Activated effector memory CD4-positive, alpha-beta T cell treated with Interleukin-2 at 50 U/mL for 16 hours (primary cell): Measurements from ENCODE around the gene FCN2.

Source experiments
- DNase-seq: peaks from one replicate; pipeline ENCODE4 v3.0.0-alpha.2; 2020

Gene FCN2

DNA sequence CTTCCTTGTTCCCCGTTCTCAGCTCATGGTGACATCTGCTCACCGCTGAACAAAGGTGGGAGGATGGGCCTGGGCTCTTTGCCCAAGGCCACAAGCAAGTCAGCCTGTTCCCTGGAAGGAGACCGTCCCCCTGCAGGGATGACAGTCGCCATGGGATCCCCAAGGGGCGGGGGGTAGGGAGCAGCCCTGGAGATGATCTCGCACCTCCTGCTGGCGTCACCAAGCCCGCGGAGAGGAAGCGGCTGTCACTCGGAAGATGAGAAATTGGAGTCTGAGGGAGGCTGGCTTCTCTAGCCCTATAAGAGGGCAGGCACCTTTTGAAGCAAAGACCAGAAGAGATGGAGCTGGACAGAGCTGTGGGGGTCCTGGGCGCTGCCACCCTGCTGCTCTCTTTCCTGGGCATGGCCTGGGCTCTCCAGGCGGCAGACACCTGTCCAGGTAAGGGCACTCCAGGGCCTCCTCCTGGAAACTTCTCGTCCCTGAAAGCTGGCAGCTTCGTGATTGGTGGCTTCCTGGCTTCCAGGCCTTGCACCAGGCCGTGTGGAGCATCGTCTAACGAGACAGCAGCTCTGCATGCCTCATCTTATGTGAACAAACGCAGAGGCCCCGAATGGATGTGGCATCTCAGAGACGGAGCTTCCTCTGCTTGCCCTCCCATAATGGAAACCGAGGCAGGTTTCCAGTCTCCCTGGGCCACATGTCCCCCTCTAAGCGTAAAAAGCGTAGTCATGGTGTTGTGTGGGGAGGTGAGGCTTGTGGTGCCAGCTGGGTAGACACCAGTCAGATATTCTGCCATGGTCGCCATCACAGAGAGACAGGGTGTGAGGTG is at the start of gene FCN2:
TSS of gene FCN2 (plus strand) at position 327 of the 829 bp plus-strand sequence. CDS start at position 339, 12 bp downstream.
- DNase-seq, result no peak

DNA sequence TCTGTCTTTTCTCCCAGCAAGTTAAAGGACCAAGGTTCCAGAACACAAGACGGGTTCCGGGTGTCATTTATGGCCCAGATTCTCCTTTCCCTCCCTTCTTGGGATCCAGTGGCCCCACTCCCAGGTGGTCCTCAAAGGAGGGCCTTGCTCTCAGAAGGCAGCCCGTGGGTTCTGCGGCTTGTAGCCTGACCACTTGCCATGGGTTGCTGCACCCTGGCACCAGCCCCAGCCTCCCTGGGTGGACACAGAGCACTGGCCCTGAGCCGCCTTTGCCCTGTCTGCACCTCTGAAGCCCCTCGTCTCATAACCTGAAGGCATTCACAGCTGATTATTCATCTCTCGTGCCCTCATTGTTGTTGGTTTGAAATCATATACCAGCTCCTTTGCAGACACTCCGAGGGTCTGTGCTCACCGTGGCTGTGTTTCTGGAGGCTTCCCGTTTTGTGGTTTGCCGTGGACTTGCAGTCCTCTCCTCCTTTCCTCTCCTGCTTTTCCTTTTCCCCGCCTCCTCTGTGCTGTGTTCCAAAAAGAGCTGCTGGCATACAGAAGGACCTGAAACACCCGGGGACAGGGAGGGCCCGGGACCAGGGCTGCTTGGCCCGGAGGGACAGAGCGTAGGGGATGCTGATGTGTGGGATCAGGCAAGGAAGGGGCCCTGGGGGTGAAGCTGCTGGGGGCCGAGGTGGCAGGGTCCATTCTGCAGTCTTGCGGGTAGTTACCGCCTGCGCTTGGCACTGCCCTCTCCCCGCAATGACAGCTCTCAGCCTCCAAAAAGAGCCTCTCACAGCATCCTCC is 49.5 kb upstream of the FCN2 start:
- no peak for DNase-seq

DNA sequence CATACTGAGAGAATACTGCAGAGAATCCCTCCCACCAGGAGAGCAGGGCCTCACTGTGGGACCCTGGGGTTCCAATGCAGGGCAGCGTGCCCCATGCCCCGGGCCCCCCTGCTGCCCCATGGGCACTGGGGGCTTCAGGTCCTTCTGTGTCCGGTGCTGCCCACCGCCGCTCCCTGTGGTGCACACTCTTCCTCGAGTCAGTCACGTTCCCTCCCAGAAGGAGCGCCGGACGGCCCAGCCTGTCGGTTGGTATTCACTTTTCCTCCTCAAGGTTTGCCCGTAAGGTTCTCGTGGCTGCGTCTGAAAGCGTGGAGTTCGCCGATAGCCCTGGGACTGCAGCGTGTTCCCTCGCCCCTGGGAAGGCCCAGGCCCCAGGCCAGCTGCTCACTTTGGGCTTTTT is 48.1 kb upstream of the FCN2 start:
- no peak for DNase-seq

DNA sequence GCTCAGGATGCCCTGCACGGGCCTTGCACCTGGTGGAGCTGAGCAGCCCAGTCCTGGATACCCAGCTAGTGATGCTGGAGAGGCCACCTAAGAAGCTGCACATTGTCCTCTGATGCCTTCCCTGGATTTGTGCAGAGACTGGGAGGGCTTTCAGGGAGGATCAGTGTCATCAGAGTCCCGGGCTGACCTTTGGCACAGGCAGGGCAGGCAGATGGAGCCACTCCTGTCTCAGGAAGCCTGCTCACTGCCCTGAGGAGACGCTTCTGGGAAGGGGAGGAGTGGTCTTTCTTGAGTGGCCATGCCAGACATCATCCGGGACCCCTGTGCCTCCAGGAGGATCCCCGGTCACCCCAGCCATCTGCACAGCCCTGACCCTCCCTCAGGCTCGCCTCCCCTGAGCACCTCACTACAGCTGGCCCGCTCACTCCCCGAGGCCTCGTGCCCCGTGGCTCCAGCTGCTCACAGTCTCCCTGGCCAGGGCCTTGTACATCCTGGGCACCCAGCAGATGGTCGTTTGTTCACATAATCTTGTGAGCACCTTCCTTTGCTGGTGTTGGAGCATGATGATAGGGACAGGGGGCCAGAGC is 47.2 kb upstream of the FCN2 start:
- DNase-seq, result no peak

DNA sequence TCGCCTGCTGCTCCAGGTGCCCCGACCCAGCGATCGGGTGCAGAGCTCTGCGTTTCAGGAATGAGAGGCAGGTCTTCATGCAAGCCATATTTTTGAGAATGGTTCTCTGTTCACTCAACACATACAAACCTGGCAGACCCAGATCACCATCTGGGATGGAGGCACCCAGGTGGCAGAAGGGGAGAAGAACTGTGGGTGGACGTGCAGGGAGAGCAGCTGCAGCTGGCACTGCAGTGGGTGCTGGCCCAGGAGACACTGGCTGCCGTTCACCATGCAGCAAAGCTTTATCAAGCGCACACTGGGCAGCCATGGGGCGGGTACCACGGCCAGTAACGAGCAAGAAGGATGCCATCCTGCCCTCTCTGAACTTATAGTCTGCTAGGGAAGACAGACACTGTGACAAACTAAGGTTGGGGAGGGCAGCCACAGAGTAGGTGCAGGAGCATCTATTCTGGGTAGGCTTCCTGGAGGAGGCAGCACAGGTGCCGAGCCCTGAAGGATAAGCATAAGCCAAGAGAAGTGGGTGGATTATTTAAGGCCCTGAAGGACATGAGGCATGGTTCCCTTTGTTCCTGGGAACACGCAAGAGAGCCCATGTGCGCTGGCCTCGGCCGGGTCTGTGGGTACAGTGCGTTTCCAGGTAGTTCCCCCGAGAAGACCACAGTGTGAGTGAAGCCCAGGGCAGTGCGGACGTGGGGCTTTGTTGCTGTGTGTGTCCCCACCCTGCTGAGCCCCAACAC is 46.2 kb upstream of the FCN2 start:
- no peak for DNase-seq

DNA sequence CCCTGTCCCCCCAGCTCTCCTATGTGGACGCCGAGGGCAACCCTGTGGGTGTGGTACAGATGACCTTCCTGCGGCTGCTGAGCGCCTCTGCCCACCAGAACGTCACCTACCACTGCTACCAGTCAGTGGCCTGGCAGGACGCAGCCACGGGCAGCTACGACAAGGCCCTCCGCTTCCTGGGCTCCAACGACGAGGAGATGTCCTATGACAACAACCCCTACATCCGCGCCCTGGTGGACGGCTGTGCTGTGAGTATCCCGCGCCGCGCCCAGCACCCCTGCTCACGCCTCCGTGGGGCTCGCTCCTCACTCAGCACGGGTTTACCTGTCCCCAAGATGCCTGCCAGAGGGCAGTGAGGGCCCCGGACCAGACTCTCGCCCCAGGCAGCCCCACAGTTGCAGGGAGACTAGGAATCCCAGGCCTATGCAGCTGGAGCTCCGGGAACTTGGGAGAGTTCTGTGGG is 45.6 kb upstream of the FCN2 start:
- no peak for DNase-seq

DNA sequence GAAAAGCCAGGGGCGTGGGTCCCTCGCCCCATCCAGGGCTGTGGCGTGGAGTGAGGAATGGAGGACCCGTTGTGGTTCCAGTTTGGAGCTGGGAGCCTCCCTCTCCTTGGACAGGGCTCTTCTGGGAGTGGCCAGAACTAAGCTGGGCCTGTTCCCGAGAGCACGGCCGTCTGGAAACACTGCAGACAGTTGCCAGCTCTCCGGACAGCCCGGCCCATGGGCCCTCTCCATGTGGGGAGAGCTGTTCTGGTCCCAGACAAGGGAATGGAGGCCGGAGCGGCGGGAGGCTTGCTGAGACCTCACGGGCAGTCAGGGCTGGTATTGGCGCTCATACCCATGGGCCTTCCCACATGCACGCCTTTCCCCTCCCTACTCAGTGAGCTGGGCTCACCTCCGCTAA is 45.2 kb upstream of the FCN2 start:
- DNase-seq, result no peak

DNA sequence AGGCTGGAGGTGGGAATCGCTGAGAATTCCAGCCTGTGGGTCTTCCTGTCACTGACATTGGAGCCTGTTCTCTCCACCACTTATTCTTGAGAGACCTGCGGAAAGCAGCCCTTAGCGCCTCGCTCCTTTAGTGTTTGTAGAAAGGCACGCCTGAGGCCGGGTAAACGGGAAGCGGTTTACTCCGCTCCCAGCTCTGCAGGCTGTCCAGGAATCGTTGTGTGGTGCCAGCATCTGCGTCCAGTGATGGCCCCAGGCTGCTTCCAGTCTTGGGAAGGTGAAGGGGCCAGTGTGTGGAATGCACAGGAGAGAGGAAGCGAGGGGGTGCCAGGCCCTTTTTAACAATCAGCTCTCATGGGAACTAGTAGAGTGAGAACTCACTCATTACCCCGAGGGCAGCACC is 44.6 kb upstream of the FCN2 start:
- DNase-seq, result no peak

DNA sequence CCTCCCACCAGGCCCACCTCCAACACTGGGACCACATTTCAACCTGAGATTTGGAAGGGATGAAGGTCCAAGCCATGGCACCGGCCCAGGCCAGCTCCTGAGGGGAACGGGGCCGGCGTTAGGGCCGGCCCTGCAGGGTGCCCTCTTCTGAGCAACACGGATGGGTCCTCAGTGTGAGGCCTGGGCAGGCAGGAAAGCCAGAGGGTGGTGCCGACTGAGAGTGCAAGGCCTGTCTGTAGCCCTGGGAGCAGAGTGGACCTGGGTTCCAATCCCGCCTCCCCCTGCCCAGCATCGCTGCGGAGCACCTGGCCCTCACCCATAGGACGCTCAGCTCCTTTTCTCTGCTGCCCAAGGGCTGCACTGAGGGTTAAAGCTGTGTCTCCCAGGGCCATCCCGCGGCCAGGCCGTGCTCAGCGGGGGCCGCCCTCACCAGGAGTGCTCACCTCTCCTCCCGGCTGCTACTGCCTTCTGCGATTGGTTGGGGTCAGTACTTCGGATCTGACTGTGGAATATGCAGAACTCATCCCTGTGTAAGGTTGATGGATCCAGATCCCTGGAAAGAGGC is 44.1 kb upstream of the FCN2 start:
- no peak for DNase-seq

DNA sequence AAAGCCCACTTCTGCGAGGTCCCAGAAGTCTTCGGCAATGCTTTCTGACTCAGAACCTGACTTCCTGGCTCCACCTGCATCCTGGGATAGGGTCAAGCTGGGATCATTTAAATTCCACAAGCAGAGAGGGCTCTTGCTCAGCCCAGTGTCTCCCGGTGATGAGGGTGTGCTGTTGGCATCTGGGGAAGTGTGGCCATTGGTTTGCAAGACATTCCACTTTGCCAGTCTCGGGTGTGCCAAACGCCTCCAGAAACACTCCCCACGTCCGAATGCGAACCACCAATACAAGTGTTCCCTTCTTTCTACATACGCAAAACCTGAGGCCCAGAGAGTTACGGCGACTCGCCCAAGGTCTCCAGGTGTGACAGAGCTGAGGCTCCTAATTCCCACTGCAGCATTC is 43.1 kb upstream of the FCN2 start:
- DNase-seq, result no peak

DNA sequence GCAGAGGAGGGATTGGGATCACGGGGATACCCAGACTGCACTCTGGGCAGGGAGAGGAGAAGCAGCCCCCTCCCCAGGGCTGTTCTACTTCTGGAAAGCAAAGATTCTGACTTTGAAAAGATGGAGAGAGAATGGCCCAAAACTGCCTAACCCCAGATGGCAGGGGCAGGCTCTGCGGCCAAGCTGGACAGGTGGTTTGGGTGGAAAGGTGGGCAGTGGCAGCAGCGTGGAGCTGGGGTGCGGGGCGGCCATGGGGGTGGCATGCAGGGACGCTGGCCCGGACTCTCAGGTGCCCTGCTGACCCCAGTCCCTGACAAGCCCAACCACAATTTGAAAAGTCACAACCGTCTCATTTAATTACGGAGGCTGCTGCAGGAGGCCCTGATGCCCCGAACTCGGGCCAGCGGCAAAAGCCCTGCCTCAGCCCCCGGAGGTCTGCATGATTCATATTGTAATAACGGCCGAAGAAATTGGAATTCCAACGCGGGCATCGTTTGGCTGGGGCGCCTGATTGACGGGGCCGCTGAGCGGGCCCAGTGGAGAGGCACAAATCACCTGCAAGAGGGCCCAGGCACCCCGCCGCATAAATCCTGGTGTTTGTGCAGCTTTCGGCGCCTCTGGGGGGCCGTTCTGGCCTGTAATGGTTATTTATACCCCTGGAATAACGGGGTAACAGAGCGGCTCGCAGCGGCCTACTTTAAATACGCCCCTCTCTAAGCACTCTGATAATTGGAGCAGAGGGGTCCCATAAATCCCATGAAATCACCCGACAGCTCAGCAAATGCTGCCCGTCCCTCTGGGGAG is 41.8 kb upstream of the FCN2 start:
- DNase-seq, result no peak

DNA sequence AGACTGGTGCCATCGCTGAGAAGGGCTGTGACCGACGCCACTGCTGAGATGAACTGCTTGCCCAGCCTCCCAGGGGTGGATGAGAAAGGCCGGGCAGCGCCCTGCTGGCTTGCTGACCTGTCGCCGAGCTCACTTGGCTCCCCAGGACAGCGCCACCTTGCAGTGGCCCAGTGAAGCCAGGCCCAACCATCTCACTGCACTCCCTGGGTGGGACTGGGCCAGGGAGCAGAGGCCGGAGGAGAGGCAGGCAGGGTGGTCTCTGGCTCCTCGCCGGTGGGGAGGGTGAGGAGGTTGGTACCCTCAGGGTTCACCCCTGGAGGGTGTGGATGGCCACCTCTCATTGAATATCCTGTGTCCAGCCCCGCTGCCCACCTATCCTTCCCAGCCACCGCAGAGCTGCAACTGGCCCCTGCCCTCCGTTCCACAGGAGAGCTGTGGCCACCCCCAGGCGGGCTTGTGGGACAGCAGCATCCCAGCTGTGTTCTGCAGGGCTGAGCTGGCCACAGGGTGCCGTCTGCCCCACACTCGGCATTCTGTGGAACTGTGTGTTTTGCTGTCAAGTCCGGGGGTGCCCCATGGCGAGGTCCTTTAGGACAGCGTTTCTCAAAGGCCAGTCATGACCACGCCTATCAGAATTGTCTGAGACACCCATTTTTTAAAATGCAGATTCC is 41.0 kb upstream of the FCN2 start:
- no peak for DNase-seq

DNA sequence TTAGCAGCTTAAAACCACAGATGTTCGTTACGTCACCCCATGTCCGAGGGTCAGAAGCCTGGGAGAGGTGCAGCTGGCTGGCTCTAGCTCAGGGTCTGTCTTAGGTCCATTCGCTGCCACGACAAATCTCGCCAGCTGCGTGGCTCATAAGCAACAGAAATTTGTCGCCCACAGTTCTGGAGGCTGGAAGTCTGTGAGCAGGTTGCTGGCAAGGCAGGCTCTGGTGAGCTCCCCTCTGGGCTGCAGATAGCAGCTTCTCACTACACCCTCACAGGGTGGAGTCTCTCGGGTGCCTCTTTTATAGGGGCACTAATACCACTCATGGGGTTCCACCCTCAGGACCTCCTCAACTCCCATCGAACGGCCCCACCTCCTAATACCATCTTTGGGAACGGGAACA is 40.1 kb upstream of the FCN2 start:
- DNase-seq, result no peak

DNA sequence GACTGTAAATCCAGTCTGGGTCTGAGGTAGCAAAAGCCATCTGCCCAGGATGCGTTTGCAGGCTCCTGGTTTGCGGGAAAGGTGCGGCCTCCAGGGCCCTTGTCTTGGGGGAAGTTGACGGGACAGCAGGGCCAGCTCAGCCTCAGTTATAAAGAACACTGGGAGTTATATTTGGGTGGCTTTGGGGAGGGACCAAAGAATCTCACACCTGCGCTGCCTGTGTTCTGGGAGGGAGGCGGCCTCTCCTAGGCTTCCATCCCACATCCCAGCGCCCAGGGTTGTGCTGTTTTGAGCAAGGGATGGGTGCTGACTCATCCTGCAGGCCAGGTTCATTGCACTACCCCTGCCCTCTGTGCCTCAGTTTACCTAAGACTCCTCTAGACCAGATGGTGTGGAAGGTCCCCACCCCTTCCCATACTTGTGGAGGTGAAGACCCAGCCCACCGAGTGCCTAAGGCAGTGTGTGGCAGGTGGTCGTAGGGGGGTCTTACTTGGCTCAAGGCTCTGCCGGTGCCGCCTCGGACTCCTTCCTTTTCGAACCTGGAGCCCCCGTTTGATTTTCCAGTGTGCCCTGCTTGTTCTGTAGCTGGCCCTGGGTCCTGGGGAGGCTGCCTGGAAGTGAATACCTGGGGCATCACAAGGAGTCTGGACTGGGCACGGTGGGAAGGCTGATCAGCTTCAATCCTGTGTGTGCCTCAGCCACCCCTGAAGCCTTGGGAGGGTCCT is 39.3 kb upstream of the FCN2 start:
- no peak for DNase-seq

DNA sequence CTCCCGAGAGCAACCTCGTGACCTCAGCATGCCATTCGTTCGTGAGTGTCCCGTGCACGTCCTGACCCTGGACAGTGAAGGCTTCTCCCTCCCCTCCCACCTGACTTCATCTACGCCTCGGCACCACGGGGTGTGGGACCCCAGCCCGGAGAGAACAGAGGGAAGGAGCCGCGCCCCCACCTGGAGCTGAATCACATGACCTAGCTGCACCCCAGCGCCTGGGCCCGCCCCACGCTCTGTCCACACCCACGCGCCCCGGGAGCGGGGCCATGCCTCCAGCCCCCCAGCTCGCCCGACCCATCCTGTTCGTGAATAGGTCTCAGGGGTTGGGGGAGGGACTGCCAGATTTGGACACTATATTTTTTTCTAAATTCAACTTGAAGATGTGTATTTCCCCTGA is 38.3 kb upstream of the FCN2 start:
- DNase-seq, result no peak

DNA sequence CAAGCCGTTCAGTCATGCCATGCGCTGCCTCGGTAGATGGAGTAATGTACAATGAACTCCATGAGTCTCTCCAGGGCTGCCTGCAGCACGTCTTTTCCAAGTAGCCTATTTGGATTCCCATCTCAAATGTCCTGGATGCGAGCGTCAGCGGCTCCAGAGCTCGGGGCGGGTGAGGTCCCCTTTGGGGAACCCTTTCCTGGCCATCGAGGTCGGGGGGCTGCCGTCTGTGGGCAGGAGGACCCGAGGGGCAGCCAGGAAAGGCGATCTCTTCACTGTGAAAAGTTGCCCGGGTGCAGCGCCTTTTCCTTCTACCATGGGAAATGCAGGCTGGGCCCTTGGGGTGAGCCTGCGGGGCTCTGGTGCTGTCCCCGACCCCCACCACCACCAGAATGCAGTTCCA is 36.9 kb upstream of the FCN2 start:
- DNase-seq, result no peak

DNA sequence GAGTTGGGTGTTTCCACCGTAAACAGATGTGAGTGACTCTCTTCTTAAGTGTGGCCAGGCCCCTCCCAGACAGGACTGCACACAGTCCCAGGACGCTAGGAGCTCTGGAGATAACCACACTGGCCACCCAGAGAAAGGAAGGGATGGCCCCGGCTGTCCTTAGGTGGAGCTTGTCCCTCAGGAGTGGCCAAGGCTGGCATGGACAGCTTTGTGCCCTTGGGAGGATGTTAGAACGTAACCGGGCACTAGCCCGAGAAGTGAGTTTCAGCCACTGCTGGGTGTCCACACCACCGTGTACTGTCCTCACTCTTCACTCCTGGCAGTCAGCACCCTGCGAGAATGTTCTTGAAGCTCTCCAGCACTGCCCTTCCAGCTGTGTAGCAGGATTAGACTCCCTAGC is 35.8 kb upstream of the FCN2 start:
- no peak for DNase-seq

DNA sequence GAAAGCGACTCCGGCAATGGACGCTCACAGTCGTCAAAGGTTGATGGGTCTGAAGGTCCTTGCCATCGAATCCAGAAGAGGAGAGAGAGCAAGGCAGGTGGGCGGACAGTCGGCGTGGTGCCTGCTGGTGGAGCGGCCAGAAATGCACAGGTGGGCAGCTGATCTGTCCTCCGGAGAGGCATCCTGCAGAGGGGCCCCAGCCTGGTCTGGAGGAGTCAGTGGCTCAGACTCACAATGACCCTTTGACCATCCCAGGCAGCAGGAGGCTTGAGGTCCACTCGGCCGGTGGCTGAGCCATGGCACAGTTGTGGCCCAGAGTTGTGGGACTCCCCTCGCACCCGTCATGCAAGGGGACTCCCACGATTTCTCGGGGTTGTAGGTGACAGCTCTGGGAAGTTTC is 34.4 kb upstream of the FCN2 start:
- DNase-seq, result no peak

DNA sequence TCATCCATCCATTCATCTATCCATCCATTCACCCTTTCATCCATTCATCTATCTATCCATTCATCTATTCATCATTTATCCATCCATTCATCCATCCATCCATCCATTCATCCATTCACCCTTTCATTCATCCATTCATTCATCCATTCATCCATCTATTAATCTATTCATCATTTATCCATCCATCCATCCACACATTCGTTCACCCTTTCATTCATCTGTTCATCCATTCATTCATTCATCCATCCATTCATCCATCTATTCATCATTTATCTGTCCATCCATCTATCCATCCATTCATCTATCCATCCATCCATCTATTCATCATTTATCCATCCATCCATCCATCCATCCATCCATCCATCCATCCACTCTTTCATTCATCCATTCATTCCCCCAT is 33.9 kb upstream of the FCN2 start:
- DNase-seq, result no peak

DNA sequence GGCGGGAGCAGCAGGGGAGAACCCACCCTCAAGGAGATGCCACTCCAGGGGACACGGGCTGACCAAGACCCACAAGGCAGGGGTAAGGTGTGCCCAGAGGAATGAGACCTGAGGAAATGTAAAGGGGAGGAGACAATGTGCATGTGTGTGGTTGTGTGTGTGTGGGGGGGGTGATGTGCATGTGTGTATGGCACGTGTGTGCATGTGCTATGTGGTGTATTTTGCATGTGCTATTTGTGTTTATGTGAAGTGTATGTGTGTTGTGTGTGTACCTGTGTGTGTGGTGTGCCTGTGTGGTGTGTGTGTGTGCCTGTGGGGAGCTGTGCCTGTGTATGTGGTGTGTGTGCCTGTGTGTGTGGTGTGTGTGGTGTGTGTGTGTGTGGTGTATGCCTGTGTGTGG is 33.5 kb upstream of the FCN2 start:
- DNase-seq, result no peak
